CD4-positive, alpha-beta T cell treated with Interleukin-4 for 1 hour (primary cell): ENCODE data around the gene SERPINA4.

Source experiments
- DNase-seq, 2 donors: peaks; one replicate each; pipeline ENCODE4 v3.0.0-alpha.2; 2020 to 2022

SERPINA4 gene

GRCh38 chr14:94560751-94561655, at the start of gene SERPINA4:
Gene SERPINA4, plus strand, starts transcription at chr14:94561442. Its CDS starts 2,041 bp downstream, at chr14:94563483.
- no peak for DNase-seq

- no peak for DNase-seq
Observed at GRCh38 chr14:94514351-94514750, 46.9 kb upstream of the SERPINA4 start.

- no peak for DNase-seq
Observed at GRCh38 chr14:94515426-94515825, 45.8 kb upstream of the SERPINA4 start.

DNA sequence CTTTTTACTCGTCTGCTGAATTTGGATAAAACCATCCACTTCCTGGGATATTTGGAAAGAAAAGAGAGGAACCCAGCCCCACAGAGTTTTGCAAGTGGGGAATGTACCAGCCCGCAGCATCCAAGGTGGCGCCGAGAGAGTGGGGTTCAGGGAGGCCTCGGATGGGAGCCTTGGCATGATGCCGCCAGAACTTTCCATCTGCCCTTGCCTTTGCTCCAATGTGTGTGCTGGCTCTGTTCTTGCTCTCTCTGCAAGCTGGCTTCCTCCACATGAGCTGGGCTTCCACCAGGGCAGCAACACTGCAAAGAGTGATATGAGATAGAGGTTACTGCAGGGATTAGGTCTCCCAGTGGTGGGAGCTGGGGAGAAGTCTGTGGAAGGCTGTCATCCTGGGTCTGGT, 45.4 kb upstream of the SERPINA4 start:
- DNase-seq = no peak

GRCh38 chr14:94517248-94517640, 44.0 kb upstream of the SERPINA4 start:
- DNase-seq = no peak

- DNase-seq = no peak
Observed at GRCh38 chr14:94517641-94518257, 43.5 kb upstream of the SERPINA4 start.

DNA sequence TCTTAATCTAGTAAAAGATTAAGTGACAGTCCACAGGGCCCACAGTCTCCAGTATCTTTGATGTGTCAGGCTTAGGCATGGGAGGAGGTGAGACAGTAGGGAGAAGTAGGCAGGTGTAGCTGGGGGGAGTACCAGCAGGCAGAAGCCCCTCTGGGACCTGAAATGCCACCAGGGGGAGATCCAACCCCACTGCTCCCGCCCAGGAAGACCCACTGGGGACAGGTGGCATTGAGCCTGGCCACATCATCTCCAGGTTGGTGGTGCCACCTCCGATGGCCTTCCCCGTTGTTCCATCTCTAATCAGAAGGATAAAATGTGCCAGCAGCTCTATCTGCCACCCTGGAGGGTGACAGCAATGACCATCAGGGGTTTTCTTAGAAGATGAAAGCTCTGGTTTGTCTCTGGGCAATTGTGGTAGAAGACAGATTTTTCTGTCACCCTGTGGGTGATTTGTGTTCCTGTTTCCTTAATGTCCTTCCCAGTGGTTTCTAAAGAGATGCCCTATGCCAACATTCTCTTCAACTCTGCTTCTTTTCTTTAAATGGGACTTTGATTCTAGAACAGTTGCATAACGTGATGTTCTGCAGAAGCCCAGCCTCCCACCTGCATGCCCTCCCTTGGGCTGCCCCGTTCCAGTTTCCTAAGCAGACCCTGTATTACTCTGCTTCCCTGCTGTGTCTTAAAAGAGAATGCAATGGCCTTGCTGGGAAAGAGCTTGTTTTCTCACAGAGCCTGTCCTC, 39.7 kb upstream of the SERPINA4 start:
- no peak for DNase-seq

- DNase-seq = no peak
Observed at GRCh38 chr14:94522115-94522724, 39.0 kb upstream of the SERPINA4 start.

GRCh38 chr14:94523265-94523664, 38.0 kb upstream of the SERPINA4 start:
- DNase-seq = no peak

- no peak for DNase-seq
Observed at GRCh38 chr14:94524093-94524492, 37.1 kb upstream of the SERPINA4 start.

DNA sequence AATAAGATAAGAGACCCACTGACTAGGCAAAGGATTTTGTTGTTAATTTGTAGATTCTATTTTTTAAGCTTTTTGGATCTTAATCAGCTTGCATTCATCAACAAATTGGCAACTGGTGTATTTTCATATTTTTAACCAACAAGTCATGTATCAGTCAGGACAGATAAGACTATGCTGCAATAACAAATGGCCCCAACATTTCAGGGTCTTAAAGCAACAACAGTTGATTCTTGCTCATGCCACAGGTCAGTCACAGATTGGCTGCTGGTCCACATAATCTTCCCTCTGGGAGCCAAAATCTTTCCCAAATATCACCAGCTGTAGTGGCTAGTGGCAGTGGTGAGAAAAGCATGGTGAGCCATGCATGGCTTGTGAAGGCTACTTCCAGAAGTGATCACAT, 30.1 kb upstream of the SERPINA4 start:
- DNase-seq = no peak

GRCh38 chr14:94532447-94532846, 28.8 kb upstream of the SERPINA4 start:
- DNase-seq = no peak

DNA sequence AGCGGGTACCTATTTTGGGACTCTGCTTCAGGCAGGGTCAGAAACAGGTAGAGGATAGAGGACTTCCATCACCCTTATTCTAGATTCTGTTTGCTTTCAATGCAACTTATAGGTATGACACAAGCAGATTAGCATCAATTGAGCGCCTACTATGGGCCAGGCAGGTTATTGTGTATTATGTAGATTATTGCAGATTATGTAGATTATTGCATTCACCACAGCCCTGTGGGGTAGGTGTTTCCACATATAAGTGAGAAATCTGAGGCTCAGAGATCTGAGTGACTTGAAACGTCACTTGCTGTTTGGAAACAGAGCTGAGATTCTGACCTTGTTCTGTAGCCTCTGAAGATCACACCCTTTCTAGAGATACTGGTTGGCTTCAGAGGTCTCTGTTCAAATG, 25.7 kb upstream of the SERPINA4 start:
- DNase-seq = no peak

GRCh38 chr14:94536836-94537235, 24.4 kb upstream of the SERPINA4 start:
- no peak for DNase-seq

GRCh38 chr14:94538070-94538740, 23.0 kb upstream of the SERPINA4 start:
- DNase-seq = no peak

- no peak for DNase-seq
Observed at GRCh38 chr14:94539181-94539580, 22.1 kb upstream of the SERPINA4 start.

DNA sequence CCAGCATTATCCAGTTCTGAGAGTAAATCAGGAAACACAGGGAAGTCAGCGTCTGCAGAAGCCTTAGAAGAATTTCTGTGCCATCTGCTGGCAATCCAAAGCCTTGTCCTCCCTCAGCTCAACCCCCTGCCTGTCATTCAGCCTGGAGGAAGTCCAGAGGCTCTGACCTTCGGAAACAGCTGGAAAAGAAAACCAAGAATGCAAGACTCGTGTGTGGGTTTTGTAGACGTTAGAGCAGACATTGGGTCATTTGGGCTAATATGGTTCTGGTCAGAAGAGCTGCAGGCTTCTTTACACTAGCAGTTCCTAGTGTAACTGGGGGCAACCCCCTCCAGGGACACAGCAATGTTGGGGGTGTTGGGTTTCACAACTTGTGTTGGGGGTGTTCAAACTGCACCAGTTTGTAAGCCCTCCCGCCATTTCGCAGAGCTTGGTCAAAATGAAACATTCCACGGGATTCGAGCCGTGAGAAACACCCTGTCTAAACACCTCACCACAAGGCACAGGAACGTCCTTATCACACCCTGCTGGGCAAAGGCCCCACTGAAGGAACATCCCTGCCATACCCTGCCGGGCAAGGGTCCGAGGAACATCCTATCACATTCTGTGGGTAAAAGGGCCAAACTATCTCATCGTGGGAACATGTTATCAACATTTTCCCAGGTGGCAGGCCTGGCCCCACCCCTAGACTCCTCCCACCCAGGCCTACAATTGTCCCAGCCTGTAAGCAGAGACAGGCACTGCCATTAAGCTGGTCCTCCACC, 21.0 kb upstream of the SERPINA4 start:
- no peak for DNase-seq

DNA sequence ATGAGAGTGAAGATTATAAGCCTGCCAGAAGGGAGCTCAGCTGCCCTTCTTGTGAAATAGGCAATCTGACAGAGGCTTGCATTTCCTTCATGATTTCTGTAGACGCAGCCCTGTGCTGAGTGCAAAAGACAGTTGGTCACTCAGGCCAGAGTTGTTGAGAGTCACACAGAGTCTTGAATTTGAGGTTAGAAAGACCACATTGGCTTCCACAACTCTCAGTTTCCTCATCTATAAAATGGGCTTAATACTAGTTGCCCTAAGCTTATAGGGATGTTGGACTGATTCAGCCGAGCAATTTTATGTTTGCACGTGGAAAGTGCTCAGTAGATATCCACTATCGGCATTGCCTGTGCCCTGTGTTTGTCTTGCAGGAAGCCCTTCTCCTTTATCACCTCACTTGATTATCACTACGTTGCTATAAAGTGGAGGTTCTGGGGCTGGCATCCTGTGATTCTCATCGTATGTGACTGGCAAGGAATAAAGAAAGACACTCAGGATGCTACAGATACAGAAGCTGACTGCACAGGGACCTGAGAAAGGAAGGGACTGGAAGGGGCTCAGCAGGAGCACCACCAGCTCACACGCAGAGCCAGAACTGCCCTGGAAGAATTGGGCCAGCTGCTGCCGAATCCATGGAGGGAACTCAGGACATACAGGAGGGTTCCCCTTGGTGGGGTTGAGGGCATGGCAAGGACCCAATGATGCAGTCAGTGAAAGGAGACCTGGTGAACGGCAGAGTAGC, 19.8 kb upstream of the SERPINA4 start:
- DNase-seq = no peak

GRCh38 chr14:94542111-94542810, 19.0 kb upstream of the SERPINA4 start:
- DNase-seq = no peak

- no peak for DNase-seq
Observed at GRCh38 chr14:94542811-94543440, 18.3 kb upstream of the SERPINA4 start.
